Measurements from ENCODE around the gene ME3. TPM values are rescaled to one million over a fixed set of nuclear protein-coding genes. Genes with fewer than 3 reads are reported as not detected.

Gene ME3
- total RNA-seq, 1 experiment from 2014 or later = 13.0 TPM

DNA sequence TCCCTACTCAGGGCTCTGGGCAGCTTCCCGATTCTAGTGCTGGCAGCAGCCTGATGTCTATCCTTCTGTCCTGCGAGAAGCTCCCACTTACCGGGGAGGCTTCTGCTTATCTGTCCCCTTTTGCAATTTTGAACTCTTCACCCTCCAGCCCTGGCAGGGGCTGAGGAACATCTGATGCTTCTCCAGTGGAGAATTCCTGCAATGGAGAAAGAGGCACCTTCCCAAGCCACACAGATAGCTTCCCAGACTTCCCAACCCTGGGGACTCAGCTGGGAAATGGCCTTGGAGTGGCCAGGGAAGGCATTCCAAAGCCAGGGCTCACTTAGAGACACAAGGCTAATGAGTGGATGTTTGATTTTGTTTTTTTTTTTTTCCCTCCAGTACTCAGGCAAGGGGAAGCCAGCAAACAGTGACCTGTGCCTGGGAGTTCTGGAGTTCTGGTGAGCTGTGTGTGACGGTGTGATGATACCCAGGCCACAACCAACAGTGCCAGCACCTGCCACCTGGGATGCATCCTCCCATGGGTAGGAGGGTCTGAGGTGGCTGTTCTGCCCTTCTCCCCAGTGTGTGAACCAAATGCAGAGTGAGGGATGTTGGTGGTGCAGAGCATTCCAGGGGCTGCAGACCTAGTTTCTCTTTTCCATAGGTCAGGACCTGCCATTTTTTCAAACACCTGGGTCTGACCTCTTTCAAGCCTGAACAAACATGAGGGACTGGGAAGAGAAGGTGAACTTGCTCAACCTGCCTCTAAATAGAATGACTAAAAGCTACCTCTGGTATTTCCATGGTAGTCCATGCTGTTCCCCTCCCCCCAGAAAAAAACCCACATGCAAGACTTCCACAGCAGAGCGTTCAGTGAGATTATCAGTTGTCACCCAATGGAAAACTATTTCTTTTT, 202.7 kb downstream of the ME3 start:
- DNase-seq (ENCODE audit: extremely low read depth, low read depth) = no peak

GRCh38 chr11:86468169-86468568, 204.2 kb downstream of the ME3 start:
- no peak for DNase-seq (ENCODE audit: extremely low read depth, low read depth)

DNA sequence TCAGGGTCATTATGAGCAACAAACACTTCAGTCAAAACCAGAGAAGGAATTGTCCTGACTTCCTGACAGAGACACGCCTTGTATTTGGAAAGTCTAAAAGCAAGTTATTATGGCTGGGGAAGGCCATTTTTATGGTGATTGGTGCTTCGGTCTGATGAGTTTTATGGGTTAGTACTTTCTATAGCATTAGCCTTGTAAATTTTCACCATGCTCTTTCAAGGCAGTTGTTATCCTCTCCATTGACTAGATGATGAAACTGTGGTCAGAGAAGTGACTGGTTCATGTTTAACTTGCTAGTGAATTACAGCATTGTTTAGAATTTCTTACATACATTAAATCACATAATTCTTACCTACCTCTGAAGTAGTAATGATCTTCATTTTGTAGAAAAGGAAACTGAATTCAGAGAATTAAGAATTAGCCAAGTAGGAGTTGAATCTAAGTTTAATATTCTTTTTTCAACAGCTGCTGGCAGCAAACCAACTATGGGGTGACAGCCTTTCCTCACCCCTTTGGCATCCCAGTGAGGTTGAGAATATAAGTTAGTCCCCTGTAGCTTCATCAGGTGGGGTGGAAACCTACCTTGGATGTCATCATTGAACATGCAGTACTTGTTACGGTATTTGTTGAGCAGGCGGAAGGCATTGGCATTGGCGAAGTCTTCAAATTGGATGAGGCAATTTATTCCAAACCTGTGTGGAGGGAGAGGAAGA, 207.8 kb downstream of the ME3 start:
- DNase-seq (ENCODE audit: extremely low read depth, low read depth) = no peak

DNA sequence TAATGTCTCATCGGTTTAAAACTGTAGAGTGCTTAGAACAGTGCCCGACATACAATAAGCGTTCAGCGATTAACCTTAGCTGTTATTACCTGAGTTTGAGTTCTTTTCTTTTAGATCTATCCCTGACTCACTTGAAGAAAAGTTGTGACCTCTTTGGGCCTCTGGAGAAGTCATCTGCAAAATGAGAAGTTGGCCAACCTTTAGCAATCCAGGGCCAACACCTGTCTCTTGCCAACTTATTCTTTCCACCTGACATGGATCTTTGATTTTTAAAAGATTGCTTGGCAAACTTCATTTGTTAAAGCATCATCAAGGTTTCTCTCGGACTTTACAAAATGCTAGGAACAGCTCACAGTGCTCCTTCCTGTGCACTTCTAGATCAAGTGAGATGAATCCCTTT, 208.5 kb downstream of the ME3 start:
- DNase-seq (ENCODE audit: extremely low read depth, low read depth) = no peak

DNA sequence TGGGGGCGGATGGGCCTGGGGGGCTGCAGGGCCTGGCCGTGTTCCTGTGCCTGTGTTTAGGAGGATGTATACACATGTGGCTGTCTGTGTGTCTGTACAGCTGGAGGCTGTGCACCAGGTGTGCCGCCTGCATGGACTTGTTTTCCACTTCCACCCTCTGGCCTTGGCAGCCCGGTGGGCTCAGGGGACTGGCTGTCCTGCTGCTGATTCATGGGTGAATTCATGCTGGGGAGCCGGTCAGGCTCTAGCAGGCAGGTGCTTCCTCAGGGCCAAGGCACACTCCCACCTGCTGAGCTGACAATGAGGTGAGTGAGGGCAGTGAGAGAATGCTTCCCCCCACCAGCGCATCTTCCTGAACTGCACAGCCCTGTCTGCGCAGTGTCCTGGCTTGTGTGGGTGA, 209.3 kb downstream of the ME3 start:
- no peak for DNase-seq (ENCODE audit: extremely low read depth, low read depth)

- DNase-seq (ENCODE audit: extremely low read depth, low read depth) = no peak
Observed at GRCh38 chr11:86461892-86462291, 210.5 kb downstream of the ME3 start.

- DNase-seq (ENCODE audit: extremely low read depth, low read depth) = no peak
Observed at GRCh38 chr11:86460461-86461385, 211.7 kb downstream of the ME3 start.

DNA sequence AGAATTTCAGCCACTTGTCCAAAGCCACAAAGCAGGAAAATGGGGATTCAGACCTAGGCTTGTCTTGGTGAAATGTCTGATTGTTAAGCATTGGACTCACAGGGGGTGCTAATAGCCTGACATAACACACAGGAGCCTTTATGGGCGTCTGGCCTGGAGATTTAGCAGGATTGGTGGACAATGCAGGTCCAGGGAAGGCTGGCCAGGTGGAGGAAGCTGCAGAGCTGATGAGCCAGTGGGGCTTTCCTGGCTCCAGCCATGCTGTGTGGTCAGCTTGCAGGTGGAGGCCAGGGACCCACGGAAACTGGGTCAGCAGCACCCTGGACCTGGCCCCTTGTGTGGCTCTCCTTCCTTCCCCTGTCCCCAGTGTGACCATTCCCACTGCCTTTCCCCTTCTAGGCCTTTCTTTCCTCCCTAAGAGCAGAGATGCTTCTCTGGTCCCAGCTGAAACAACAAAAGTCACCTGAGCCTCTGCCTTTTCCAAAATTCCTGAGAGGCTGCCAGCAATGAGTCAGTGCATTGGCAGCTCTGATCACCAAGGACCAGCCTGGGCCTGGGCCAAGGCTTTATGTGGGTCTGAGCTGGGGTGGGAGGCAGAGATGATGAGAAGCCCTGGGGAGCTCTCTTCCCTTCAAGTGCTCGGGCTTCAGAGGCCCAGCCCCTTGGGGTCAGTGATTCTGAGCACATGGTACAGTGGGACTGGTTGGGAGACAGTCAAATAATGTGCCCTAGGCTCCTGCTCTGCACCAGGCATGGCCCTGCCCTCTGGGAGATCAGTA, 212.5 kb downstream of the ME3 start:
- no peak for DNase-seq (ENCODE audit: extremely low read depth, low read depth)

GRCh38 chr11:86459002-86459385, 213.4 kb downstream of the ME3 start:
- no peak for DNase-seq (ENCODE audit: extremely low read depth, low read depth)

- DNase-seq (ENCODE audit: extremely low read depth, low read depth) = no peak
Observed at GRCh38 chr11:86458294-86459001, 214.0 kb downstream of the ME3 start.

DNA sequence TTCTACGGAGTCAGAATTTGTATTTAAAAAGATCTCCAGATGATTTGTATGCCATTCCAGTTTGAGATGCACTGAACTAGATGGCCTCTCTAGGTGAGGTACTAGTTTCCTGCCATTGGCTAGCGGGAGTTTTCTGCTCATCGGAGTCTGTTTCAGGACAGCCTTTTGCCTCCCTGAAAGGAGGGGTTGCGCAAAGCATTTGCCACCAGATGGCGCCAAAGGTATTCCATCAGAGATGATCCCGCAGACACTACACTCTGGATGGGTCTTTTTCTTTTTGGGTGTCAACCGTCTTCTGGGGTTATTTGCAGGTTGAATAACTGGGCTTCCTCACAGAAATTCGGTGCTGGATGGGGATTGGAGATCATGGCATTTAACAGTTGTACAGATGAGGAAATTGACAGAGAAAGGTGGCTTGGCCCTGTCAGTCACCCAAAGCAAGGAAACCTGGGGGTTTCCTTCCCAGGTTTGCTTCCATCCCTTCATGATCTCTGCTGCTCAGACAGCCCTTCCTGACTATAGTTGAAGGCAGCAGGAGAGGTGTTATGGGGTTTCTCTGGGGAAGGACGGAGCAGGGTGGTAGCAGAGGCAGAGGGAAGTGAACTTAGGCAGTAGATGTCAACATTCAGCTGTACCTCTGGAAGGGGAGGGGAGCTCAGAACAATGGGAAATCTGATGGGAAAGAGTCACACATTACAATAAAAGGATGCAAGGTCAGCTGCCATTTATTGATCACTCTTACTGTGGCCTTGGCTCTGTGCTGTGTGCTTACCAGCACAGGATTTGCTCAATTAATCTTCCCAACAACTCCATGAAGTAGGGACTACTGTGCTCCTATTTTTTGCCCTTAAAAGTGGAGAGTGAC, 216.1 kb downstream of the ME3 start:
- peak; percentile 74 for DNase-seq (ENCODE audit: extremely low read depth, low read depth)

GRCh38 chr11:86453290-86454030, 219.0 kb downstream of the ME3 start:
- DNase-seq (ENCODE audit: extremely low read depth, low read depth) = no peak

- DNase-seq (ENCODE audit: extremely low read depth, low read depth) = no peak
Observed at GRCh38 chr11:86449993-86450629, 222.3 kb downstream of the ME3 start.

DNA sequence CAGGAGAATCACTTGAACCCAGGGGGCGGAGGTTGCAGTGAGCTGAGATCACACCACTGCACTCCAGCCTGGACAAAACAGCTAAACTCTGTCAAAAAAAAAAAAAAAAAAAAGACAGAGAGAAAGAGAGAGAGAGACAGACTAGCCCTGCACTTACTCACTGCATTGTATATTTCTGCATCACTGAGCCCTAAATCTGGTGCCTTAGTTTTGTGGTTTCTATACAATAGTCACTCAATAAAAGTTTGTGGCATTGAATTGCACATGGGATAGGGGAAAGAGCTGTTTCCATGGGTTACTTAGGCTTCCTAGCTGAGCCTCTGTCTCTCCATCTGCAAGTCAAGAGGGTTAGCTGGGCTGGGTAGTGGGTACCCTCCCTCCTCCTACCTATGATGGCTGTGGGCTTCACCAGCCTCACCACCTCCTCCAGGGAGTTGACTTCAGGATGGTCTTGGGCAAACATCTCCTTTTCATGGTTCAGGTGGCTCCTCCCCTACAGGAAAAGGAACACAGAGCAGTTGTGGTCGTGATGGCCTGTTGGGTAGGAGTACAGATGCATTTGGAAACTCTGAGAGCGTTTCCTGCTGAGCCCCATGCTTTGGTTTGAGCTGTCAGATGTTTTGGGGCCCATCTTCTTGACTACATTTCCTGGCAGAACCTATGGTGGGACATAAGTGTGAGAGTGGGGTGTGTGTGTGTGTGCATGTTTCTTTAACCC, 224.5 kb downstream of the ME3 start:
- no peak for DNase-seq (ENCODE audit: extremely low read depth, low read depth)

DNA sequence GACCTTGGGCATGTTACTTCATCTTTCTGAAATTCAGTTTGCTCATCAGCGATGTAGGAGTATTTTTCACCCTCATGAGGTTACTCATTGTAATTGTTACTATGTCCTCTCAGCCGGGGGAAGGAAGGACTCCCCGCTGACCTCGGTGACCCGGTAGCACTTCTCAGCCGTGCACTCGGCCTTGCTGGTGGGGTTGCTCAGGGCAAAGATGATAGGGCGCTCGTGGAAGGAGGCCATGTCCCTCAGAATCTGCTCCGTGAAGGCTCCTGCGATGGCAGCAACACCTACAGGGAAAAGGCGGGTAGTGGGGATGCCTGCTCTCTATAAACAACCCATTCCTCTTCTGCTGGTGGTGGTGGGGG, 225.5 kb downstream of the ME3 start:
- DNase-seq (ENCODE audit: extremely low read depth, low read depth) = no peak

GRCh38 chr11:86446163-86446923, 226.1 kb downstream of the ME3 start:
- no peak for DNase-seq (ENCODE audit: extremely low read depth, low read depth)

Measured in NCI-H460 (cell line).